Measurements from ENCODE around the gene FADS2. TPM values are rescaled to one million over a fixed set of nuclear protein-coding genes. Genes with fewer than 3 reads are reported as not detected.

The FADS2 gene
- total and polyA plus RNA-seq, 10 of the 15 experiments (the other 5 are each of a cell fraction or from before 2014, with no cell fraction given) = 3.3 to 313 (median 149) TPM

DNA sequence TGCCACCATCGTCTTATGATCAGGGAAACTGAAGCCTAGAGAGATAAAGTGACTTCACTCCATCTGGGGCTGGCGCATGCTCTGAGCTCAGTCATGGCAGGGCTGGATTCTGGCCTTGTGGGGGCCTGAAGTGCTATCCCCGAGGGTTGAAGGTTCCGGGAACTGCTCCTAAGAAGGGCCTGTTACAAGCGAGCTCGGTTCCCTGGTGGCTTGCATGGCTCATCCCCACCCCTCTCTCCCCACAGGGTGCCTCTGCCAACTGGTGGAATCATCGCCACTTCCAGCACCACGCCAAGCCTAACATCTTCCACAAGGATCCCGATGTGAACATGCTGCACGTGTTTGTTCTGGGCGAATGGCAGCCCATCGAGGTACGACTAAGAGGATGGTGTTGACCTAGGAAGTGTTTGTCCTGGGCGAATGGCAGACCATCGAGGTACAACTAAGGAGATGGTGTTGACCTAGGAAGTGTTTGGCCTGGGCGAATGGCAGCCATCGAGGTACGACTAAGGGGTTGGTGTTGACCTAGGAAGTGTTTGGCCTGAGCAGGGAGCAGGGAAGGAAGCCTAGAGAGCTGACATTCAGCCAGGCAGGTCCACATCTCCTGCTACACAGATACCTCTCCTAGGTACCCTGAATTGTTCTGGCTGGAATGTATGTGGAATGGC lies 19.9 kb downstream of the FADS2 start:
- H3K4me3 ChIP-seq = no peak overlapping the region
- no peak overlapping the region for H3K4me2 ChIP-seq (ENCODE audit: control insufficient read depth, insufficient read depth)
- DNase-seq (ENCODE audit: low read depth, low spot score) (no peak), ATAC-seq (no peak), FAIRE-seq (no peak)
- SMC1A ChIA-PET (ENCODE audit: uncharacterized antibody, unreplicated experiment) = interaction anchor here (1.2 to 1.6 kb wide), 2 partner anchors 13 to 51 kb away, joined by 3 to 8 read pairs; no protein-coding TSS in a partner anchor
- H3K79me2 ChIP-seq (ENCODE audit: control insufficient read depth, insufficient read depth, low read length) = no peaks in the 10 kb centered on the region
- CTCF ChIA-PET = interaction anchor here (0.6 to 1.0 kb wide), 3 partner anchors 51 to 497 kb away, joined by 3 read pairs; no protein-coding TSS in a partner anchor
- intact Hi-C loops (cut with micrococcal nuclease; ENCODE audit: unreplicated experiment) = no loop called here
- no peak for TF ChIP-seq RELA (IDR thresholded peaks at IDR 0.05; ENCODE audit: borderline replicate concordance, partially characterized antibody)
- TF ChIP-seq POLR2A (IDR thresholded peaks at IDR 0.05; ENCODE audit: low read depth, low read length) = 0 out of 2 replicates have a peak, but pooled peaks have one; percentile 19
- TF ChIP-seq, protein P1, sequence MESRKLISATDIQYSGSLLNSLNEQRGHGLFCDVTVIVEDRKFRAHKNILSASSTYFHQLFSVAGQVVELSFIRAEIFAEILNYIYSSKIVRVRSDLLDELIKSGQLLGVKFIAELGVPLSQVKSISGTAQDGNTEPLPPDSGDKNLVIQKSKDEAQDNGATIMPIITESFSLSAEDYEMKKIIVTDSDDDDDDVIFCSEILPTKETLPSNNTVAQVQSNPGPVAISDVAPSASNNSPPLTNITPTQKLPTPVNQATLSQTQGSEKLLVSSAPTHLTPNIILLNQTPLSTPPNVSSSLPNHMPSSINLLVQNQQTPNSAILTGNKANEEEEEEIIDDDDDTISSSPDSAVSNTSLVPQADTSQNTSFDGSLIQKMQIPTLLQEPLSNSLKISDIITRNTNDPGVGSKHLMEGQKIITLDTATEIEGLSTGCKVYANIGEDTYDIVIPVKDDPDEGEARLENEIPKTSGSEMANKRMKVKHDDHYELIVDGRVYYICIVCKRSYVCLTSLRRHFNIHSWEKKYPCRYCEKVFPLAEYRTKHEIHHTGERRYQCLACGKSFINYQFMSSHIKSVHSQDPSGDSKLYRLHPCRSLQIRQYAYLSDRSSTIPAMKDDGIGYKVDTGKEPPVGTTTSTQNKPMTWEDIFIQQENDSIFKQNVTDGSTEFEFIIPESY (IDR thresholded peaks at IDR 0.05) = no peak
- WGBS (ENCODE audit: insufficient coverage, insufficient replicate concordance, low lambda C conversion rate, missing lambda C conversion rate) = 87% methylated on average over 18 of the region's 18 CpGs
- H2AFZ ChIP-seq (ENCODE audit: control insufficient read depth, low read depth, low read length) = no peak overlapping the region
- TSS peak; percentile 29 for BruUV-seq (replicated peaks)
- no peaks in the 10 kb centered on the region for H3K9me3 ChIP-seq (replicated peaks; ENCODE audit: control insufficient read depth, insufficient read depth, low read length)
- RAD21 ChIA-PET (ENCODE audit: unreplicated experiment) = no interaction called here
- POLR2A ChIA-PET = interaction anchor here (1.2 kb wide), 1 partner anchor 33 kb away, joined by 3 read pairs; no protein-coding TSS in a partner anchor
- peaks cover 14 to 41% of the 10 kb centered on the region in 2 experiments for H3K36me3 ChIP-seq (ENCODE audit: control insufficient read depth in 2 of 2, insufficient read depth in 2 of 2, low read length in 1 of 2)
- H4K20me1 ChIP-seq (ENCODE audit: control insufficient read depth, insufficient read depth) = no peaks in the 10 kb centered on the region
- H3K27ac ChIP-seq (ENCODE audit: control insufficient read depth, insufficient read depth) = no peak overlapping the region
- in situ Hi-C loops (cut with MboI) = no loop called here
- no peaks in the 10 kb centered on the region for H3K27me3 ChIP-seq (replicated peaks in 1 of 2; ENCODE audit: control insufficient read depth in 2 of 2, insufficient read depth in 2 of 2, low read length in 1 of 2)
- no peak overlapping the region for H3K9ac ChIP-seq (ENCODE audit: control insufficient read depth, insufficient read depth, low read length)
- H3K4me1 ChIP-seq (ENCODE audit: control insufficient read depth, insufficient read depth, low read length) = peaks cover 5% of the 10 kb centered on the region; the same call in 1 of the 2 replicates

DNA sequence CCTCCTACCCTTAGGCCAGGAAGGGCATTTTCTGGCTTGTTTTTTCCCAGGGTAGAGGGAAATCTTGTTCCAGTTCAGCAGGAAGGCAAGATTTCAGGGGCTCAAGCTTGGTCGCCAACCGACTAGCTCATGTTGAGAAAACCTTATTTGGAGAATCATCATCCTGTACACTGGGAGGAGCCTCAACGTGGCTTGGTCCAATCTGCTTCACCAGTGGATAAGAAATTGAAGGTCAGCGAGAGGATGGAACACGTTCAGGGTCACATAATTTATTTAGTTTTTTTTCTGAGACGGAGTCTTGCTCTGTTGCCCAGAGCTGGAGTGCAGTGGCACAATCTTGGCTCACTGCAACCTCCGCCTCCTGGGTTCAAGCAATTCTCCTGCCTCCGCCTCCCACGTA lies 20.5 kb downstream of the FADS2 start:
- DNase-seq (ENCODE audit: low read depth, low spot score) (no peak), ATAC-seq (no peak), FAIRE-seq (no peak)
- Histone ChIP-seq H3K9me3 (replicated peaks; ENCODE audit: control insufficient read depth, insufficient read depth, low read length) (no peaks in the 10 kb centered on the region), H3K4me2 (ENCODE audit: control insufficient read depth, insufficient read depth) (no peak overlapping the region), H3K4me1 (ENCODE audit: control insufficient read depth, insufficient read depth, low read length) (peaks cover 5% of the 10 kb centered on the region; the same call in 1 of the 2 replicates), H3K27me3 (replicated peaks in 1 of 2; ENCODE audit: control insufficient read depth in 2 of 2, insufficient read depth in 2 of 2, low read length in 1 of 2) (no peaks in the 10 kb centered on the region), H3K4me3 (no peak overlapping the region), H3K9ac (ENCODE audit: control insufficient read depth, insufficient read depth, low read length) (no peak overlapping the region), H4K20me1 (ENCODE audit: control insufficient read depth, insufficient read depth) (no peaks in the 10 kb centered on the region), H3K36me3 (ENCODE audit: control insufficient read depth in 2 of 2, insufficient read depth in 2 of 2, low read length in 1 of 2) (peaks cover 14 to 42% of the 10 kb centered on the region in 2 experiments), H2AFZ (ENCODE audit: control insufficient read depth, low read depth, low read length) (no peak overlapping the region), H3K79me2 (ENCODE audit: control insufficient read depth, insufficient read depth, low read length) (no peaks in the 10 kb centered on the region), H3K27ac (ENCODE audit: control insufficient read depth, insufficient read depth) (no peak overlapping the region)
- CTCF ChIA-PET = interaction anchor here (0.6 to 1.0 kb wide), 3 partner anchors 52 to 496 kb away, joined by 3 read pairs; no protein-coding TSS in a partner anchor
- intact Hi-C loops (cut with micrococcal nuclease; ENCODE audit: unreplicated experiment) (no loop called here), in situ Hi-C loops (cut with MboI) (no loop called here)
- RAD21 ChIA-PET (ENCODE audit: unreplicated experiment) = no interaction called here
- BruUV-seq (replicated peaks) = no TSS peak
- POLR2A ChIA-PET = no interaction called here
- SMC1A ChIA-PET (ENCODE audit: uncharacterized antibody, unreplicated experiment) = interaction anchor here (1.2 to 1.6 kb wide), 2 partner anchors 13 to 51 kb away, joined by 3 to 8 read pairs; no protein-coding TSS in a partner anchor
- 82% methylated on average over 9 of the region's 9 CpGs for WGBS (ENCODE audit: insufficient coverage, insufficient replicate concordance, low lambda C conversion rate, missing lambda C conversion rate)
- TF ChIP-seq BCL11A (IDR thresholded peaks at IDR 0.05; ENCODE audit: low read depth, low read length) (no peak), BHLHE40 (IDR thresholded peaks at IDR 0.05; ENCODE audit: borderline replicate concordance in 1 of 2, low read depth in 2 of 2, low read length in 1 of 2) (no peak), BMI1 (IDR thresholded peaks at IDR 0.05; ENCODE audit: borderline replicate concordance) (no peak), RAD21 (IDR thresholded peaks at IDR 0.05; ENCODE audit: insufficient read depth, low read depth, low read length) (no peak), HCFC1 (IDR thresholded peaks at IDR 0.05; ENCODE audit: low read length) (no peak), NFXL1 (IDR thresholded peaks at IDR 0.05; ENCODE audit: borderline replicate concordance) (no peak), BRCA1 (IDR thresholded peaks at IDR 0.05; ENCODE audit: low read depth, low read length) (no peak)
- TF ChIP-seq, protein P2, sequence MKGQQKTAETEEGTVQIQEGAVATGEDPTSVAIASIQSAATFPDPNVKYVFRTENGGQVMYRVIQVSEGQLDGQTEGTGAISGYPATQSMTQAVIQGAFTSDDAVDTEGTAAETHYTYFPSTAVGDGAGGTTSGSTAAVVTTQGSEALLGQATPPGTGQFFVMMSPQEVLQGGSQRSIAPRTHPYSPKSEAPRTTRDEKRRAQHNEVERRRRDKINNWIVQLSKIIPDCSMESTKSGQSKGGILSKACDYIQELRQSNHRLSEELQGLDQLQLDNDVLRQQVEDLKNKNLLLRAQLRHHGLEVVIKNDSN (IDR thresholded peaks at IDR 0.05; ENCODE audit: borderline replicate concordance, extremely low read length, insufficient read depth, low read depth, low read length) = no peak
- TF ChIP-seq, protein P3, sequence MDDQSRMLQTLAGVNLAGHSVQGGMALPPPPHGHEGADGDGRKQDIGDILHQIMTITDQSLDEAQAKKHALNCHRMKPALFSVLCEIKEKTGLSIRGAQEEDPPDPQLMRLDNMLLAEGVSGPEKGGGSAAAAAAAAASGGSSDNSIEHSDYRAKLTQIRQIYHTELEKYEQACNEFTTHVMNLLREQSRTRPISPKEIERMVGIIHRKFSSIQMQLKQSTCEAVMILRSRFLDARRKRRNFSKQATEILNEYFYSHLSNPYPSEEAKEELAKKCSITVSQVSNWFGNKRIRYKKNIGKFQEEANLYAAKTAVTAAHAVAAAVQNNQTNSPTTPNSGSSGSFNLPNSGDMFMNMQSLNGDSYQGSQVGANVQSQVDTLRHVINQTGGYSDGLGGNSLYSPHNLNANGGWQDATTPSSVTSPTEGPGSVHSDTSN (IDR thresholded peaks at IDR 0.05; ENCODE audit: insufficient replicate concordance, low read depth, low read length) = no peak

All from GM12878 (cell line).